Peyer's patch (tissue), 4 donors: ENCODE data around the gene BAIAP2.

Source experiments
- CTCF ChIP-seq, 6 experiments: fragments of 450-650 bp in 4 of 6; fragments of 200-600 bp in 2 of 6; sonication (generic) in 1 of 6; IDR thresholded peaks; one replicate each; pipeline ENCODE4 v1.5.1; 2017 to 2019; ENCODE audit warnings: antibody characterized with exemption in 6 of 6, mild to moderate bottlenecking in 3 of 6, moderate library complexity in 1 of 6
- POLR2A ChIP-seq, 2 donors: fragments of 450-650 bp; IDR thresholded peaks; one replicate each; pipeline ENCODE4 v1.5.1; 2017; ENCODE audit warnings: antibody characterized with exemption in 2 of 2, mild to moderate bottlenecking in 2 of 2, moderate library complexity in 2 of 2

- TF ChIP-seq CTCF (IDR thresholded peaks at IDR 0.05), result no peak
- no peak for TF ChIP-seq POLR2A (IDR thresholded peaks at IDR 0.05)
Observed at GRCh38 chr17:81090361-81091136, 55.6 kb downstream of the BAIAP2 start.
